H1 (cell line): ENCODE data around the gene HES5.

Experiments used
- EZH2 ChIP-seq: fragments of 200-600 bp; sonication (generic); IDR thresholded peaks from 2 replicates; pipeline ENCODE4 v1.7.1; 2012; ENCODE audit warnings: low read depth, mild to moderate bottlenecking, moderate library complexity, low read length, inconsistent platforms; ENCODE audit not compliant: severe bottlenecking
- PHF8 ChIP-seq: fragments of 200-600 bp; sonication (generic); conservative IDR thresholded peaks from 2 replicates; pipeline ENCODE4 v1.7.1; 2012; ENCODE audit warnings: low read depth, mild to moderate bottlenecking, inconsistent platforms, low read length, moderate library complexity
- POLR2A ChIP-seq, 2 experiments: IDR thresholded peaks; 1 replicate in 1 of 2; 2 replicates in 1 of 2; pipeline ENCODE4 v1.6.1; 2011; ENCODE audit warnings: low read depth in 2 of 2, low read length in 2 of 2, mild to moderate bottlenecking in 2 of 2; ENCODE audit errors: control extremely low read depth in 1 of 2
- POLR2AphosphoS5 ChIP-seq: IDR thresholded peaks from 2 replicates; pipeline ENCODE4 v1.6.1; 2011; ENCODE audit warnings: low read depth, low read length
- SIN3A ChIP-seq, 2 experiments: IDR thresholded peaks in 1 of 2; conservative IDR thresholded peaks in 1 of 2; 2 replicates each; pipeline ENCODE4 v1.6.1; 2011 to 2012; ENCODE audit warnings: low read length in 2 of 2, improper control_type of control experiment in 1 of 2, low read depth in 1 of 2, mild to moderate bottlenecking in 1 of 2
- TEAD4 ChIP-seq: IDR thresholded peaks from 2 replicates; pipeline ENCODE4 v1.6.1; 2012; ENCODE audit warnings: low read depth, low read length, inconsistent platforms, mixed read lengths
- TF ChIP-seq, protein P1 (sequence below), 3 experiments: IDR thresholded peaks; 1 replicate in 2 of 3; 2 replicates in 1 of 3; pipeline versions ENCODE4 v1.5.1 to v1.6.1; 2011; ENCODE audit warnings: low read length in 3 of 3, mild to moderate bottlenecking in 3 of 3, inconsistent platforms in 2 of 3, low read depth in 1 of 3, moderate library complexity in 1 of 3; ENCODE audit not compliant: insufficient read depth in 1 of 3; ENCODE audit errors: control extremely low read depth in 1 of 3

DNA sequence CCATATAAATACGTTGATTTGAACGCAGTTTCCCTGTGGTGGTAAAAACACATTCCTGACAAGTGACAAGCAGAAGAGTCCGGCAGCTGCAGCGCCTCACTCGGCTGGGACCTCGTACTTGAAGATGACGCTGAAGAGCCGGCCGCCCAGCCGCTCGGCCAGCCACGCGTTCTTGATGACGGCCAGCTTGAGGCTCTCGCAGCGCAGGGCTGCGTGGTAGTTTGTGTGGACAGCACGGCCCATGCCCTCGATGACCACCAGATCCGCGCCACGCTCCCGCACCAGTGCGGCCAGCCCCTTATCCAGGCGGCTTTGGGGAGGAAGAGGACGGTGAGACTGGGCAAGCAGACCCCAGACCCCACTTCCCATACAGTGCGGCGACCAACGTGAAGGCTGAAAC lies 21.3 kb downstream of the HES5 start:
- TF ChIP-seq PHF8 (no peak), TEAD4 (no peak), POLR2A (IDR thresholded peaks at IDR 0.05; ENCODE audit: control extremely low read depth in 1 of 2, low read depth in 2 of 2, low read length in 2 of 2) (no peak), POLR2AphosphoS5 (no peak), EZH2 (no peak), SIN3A (conservative IDR thresholded peaks at IDR 0.05 in 1 of 2, IDR thresholded peaks at IDR 0.05 in 1 of 2; ENCODE audit: low read depth in 1 of 2, low read length in 2 of 2) (no peak)
- TF ChIP-seq, protein P1, sequence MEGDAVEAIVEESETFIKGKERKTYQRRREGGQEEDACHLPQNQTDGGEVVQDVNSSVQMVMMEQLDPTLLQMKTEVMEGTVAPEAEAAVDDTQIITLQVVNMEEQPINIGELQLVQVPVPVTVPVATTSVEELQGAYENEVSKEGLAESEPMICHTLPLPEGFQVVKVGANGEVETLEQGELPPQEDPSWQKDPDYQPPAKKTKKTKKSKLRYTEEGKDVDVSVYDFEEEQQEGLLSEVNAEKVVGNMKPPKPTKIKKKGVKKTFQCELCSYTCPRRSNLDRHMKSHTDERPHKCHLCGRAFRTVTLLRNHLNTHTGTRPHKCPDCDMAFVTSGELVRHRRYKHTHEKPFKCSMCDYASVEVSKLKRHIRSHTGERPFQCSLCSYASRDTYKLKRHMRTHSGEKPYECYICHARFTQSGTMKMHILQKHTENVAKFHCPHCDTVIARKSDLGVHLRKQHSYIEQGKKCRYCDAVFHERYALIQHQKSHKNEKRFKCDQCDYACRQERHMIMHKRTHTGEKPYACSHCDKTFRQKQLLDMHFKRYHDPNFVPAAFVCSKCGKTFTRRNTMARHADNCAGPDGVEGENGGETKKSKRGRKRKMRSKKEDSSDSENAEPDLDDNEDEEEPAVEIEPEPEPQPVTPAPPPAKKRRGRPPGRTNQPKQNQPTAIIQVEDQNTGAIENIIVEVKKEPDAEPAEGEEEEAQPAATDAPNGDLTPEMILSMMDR (IDR thresholded peaks at IDR 0.05; ENCODE audit: control extremely low read depth in 1 of 3, insufficient read depth in 1 of 3, low read depth in 1 of 3, low read length in 3 of 3), result no peak
